ENCODE results near the gene SLC30A4. TPM values are rescaled to one million over a fixed set of nuclear protein-coding genes. Genes with fewer than 3 reads are reported as not detected.

Gene SLC30A4
- total RNA-seq, 1 experiment from 2014 or later: 2.7 TPM

GRCh38 chr15:45468294-45468693 is 54.3 kb downstream of the SLC30A4 start:
- no peaks in the 10 kb centered on the region for H3K27me3 ChIP-seq (ENCODE audit: insufficient read depth, low read depth)
- no peak overlapping the region for H3K27ac ChIP-seq
- H4K20me1 ChIP-seq (ENCODE audit: insufficient read depth): no peaks in the 10 kb centered on the region
- no peaks in the 10 kb centered on the region for H3K79me2 ChIP-seq (ENCODE audit: low read depth)
- H3K4me1 ChIP-seq (replicated peaks; ENCODE audit: insufficient read depth): no peaks in the 10 kb centered on the region
- no peak overlapping the region for H2AFZ ChIP-seq
- CTCF ChIA-PET: no interaction called here
- DNase-seq: no peak
- no TSS peak for BruUV-seq (replicated peaks)
- TF ChIP-seq EZH2 (IDR thresholded peaks at IDR 0.05; ENCODE audit: low read depth) (no peak), CTCF (conservative IDR thresholded peaks at IDR 0.05) (no peak)
- no peak overlapping the region for H3K4me2 ChIP-seq
- POLR2A ChIA-PET (ENCODE audit: unreplicated experiment): no interaction called here
- intact Hi-C loops (cut with micrococcal nuclease; ENCODE audit: unreplicated experiment): no loop called here
- H3K36me3 ChIP-seq (ENCODE audit: low read depth): no peaks in the 10 kb centered on the region
- no peaks in the 10 kb centered on the region for H3K9me3 ChIP-seq (ENCODE audit: insufficient read depth, low read depth)
- no peaks in the 10 kb centered on the region for H3K9me2 ChIP-seq (ENCODE audit: insufficient read depth)
- no peaks in the 10 kb centered on the region for H3F3A ChIP-seq (ENCODE audit: insufficient read depth, low read depth)
- no peak overlapping the region for H3K4me3 ChIP-seq

- no peak overlapping the region for H2AFZ ChIP-seq
- no peak overlapping the region for H3K27ac ChIP-seq
These were observed 63.7 kb downstream of the SLC30A4 start for GRCh38 chr15:45458746-45459403.

More at GRCh38 chr15:45458746-45459403, 63.7 kb downstream of the SLC30A4 start:
- no TSS peak for BruUV-seq (replicated peaks)
- Histone ChIP-seq H3K36me3 (ENCODE audit: low read depth) (no peaks in the 10 kb centered on the region), H3K4me2 (peak overlapping the region; percentile 95), H3K27me3 (ENCODE audit: insufficient read depth, low read depth) (no peaks in the 10 kb centered on the region), H3K9me2 (ENCODE audit: insufficient read depth) (no peaks in the 10 kb centered on the region), H3F3A (ENCODE audit: insufficient read depth, low read depth) (peaks cover 33% of the 10 kb centered on the region), H3K9me3 (ENCODE audit: insufficient read depth, low read depth) (no peaks in the 10 kb centered on the region), H3K79me2 (ENCODE audit: low read depth) (no peaks in the 10 kb centered on the region), H3K4me3 (peak overlapping the region; percentile 24; the same call in 1 of the 2 replicates), H3K4me1 (replicated peaks; ENCODE audit: insufficient read depth) (peaks cover 45% of the 10 kb centered on the region), H4K20me1 (ENCODE audit: insufficient read depth) (no peaks in the 10 kb centered on the region)
- CTCF ChIA-PET: interaction anchor here (1.0 to 1.4 kb wide), 2 partner anchors 153 to 155 kb away, joined by 4 to 8 read pairs; no protein-coding TSS in a partner anchor
- TF ChIP-seq EZH2 (IDR thresholded peaks at IDR 0.05; ENCODE audit: low read depth): no peak
- peak; percentile 77 for TF ChIP-seq CTCF (conservative IDR thresholded peaks at IDR 0.05)
- intact Hi-C loops (cut with micrococcal nuclease; ENCODE audit: unreplicated experiment): loop anchor here (1.0 to 5.0 kb wide), 2 partner anchors 152 to 155 kb away; no protein-coding TSS in a partner anchor
- DNase-seq: peak in 1 of 2 experiments; percentile 65
- POLR2A ChIA-PET (ENCODE audit: unreplicated experiment): no interaction called here

Data from PC-9 (cell line).